GM18517 (cell line): ENCODE data around the gene GUCA1A.
"Not testable (repeated sequence)": the region's sequence is repeated elsewhere in the genome, so short reads cannot be mapped to it uniquely, and the experiment has no call there.

ENCODE experiments used
- ATAC-seq: cut with Tn5 transposase; IDR thresholded peaks from one replicate; pipeline ENCODE4 v1.9.1; 2021; ENCODE audit warnings: mild to moderate bottlenecking, moderate library complexity; ENCODE audit not compliant: unreplicated experiment

GUCA1A gene

DNA sequence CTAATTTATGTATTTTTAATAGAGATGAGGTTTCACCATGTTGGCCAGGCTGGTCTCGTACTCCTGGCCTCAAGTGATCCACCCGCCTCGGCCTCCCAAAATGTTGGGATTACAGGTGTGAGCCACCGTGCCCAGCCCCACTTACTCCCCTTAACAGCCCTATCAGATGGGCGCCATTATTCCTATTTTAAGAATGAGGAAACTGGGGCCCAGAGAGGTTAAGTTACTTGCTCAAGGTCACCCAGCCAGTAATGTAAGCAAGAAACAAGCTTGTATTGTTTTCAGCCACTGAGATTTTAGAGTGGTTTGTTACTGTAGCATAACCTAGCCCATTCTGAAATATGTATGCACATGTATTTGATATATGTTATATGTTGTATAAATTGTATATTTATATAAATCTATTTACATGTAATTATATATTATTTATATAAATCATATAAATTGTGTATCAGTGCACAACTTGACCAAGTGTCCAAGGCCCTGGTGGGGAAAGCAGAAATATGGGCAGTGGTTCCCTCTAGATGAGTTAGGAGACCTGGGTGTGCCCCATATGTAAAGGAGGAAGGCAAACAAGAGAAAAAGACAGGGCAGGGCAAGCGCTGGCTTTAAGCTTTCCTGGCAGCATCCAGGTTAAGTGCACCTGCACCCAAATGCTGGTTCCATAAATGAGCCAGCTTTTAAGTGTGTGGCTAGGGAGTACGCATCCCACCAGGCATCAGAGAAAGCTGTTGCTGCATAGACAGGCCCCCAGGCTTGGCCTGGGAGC lies 1.2 kb upstream of the GUCA1A start:
- no peak for ATAC-seq

DNA sequence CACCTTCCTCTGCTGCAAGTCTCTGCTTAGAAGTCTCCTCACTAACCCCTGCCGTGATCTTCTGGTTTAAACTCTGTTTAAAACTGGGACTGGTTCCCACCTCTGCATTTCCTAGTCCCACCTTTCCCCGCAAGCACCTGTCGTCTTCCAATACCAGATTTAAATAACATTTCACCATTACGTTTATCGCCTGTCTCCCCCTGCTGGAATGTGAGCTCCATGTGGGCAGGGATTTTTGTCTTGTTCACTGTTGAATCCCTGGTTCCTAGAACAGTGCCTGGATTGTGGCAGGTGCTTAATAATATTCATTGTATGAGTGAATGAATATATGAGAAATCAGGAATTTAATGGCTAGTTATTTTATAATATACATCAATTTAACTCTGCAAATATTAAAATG lies 2.7 kb downstream of the GUCA1A start:
- ATAC-seq = no peak

GRCh38 chr6:42176981-42177380 lies 3.8 kb downstream of the GUCA1A start:
- no peak for ATAC-seq

DNA sequence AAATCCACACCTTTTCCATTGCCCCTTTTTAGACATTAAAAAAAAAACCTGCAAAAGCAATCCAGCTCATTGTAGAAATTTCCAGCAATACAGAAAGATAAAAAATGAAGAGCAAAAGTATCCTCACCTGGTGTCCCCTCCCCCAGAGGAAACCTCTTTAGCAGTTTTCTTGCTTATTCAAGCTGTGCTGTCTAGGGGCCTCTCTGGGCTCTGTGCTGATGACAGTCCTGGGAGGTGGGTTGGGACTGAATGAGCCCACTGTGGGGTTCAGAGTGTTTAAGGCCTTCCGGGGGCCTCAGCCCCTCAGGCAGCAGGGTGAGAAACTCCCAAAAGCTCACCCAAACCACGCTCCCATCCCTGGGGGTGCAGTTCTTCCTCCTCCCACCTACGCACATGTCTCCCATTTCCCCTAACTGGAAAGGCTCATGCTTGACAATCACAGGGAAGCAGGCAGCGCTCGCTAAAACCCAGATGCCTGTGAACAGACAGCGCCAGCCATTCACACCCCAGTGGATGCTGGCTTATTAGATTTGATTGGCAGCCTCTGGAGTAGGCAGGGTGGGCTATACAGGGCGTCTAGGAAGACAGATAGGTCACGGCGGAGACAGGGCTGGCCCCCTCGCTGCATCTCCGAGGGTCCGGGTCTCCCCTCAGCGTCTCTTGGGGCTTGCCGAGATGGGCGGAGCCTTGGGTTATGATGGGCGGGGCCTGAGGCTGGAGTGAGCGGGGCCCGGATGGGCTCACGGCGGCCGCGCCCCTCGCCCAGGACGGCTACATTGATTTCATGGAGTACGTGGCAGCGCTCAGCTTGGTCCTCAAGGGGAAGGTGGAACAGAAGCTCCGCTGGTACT lies 4.6 kb downstream of the GUCA1A start:
- ATAC-seq = no peak

- no peak for ATAC-seq
Observed at GRCh38 chr6:42179261-42179944, 6.2 kb downstream of the GUCA1A start.

GRCh38 chr6:42179945-42180313 lies 6.8 kb downstream of the GUCA1A start:
- no peak for ATAC-seq

DNA sequence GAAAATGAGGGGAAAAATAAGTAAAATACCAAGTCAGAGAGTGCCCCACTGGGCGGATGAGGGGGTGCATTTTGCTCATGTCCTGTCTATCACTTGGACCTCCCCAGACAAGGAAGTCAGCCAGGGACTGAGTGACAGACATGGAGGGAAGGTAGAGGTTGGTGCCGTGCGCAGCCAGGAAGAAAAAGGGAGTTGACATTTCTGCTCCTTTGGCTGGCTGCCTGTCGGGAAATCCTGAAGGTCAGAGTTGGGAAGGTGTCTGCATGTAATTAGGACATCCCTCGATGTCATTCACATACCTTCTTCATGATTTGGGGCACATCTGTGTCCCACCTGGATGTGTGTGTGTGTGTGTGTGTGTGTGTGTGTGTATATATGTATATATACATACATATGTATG lies 8.9 kb downstream of the GUCA1A start:
- ATAC-seq = no peak

DNA sequence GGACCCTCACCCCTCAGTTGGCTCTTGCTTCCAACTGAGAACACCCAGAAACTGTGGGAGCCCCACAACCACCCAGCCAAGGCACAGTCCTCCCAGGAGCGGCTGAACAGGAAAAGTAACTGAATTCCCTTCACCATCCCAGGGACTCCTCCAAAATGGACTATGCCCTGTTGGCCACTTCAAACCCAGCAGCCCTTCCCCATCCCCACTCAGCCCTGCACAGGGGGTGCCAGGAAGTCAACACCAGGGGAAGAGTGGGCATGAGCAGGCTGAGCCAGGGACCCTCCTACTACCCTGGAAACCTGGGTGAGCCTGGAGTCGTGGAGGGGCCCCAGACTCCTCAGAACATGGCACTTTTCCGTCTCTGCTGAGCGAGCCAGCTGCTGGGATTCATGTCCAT lies 11.3 kb downstream of the GUCA1A start:
- no peak for ATAC-seq

GRCh38 chr6:42185597-42185996 lies 12.4 kb downstream of the GUCA1A start:
- ATAC-seq = no peak

DNA sequence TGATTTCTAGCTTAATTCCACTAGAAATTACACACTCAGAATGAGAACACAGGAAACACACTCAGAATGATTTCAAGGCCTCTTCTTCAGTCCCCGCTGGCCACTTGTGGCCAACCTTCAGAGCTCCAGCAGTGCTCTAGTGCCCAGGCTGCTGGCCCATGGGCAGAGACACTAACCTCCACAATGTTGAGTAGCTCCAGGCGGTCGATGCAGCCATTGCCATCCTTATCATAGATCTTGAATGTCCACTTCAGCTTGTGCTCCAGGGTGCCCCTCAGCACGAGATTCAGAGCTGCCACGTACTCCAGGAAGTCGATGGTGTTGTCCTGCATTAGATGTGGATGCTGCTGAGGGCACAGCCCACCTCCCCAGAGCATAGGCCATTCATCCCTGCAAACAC lies 15.2 kb downstream of the GUCA1A start:
- ATAC-seq = no peak

DNA sequence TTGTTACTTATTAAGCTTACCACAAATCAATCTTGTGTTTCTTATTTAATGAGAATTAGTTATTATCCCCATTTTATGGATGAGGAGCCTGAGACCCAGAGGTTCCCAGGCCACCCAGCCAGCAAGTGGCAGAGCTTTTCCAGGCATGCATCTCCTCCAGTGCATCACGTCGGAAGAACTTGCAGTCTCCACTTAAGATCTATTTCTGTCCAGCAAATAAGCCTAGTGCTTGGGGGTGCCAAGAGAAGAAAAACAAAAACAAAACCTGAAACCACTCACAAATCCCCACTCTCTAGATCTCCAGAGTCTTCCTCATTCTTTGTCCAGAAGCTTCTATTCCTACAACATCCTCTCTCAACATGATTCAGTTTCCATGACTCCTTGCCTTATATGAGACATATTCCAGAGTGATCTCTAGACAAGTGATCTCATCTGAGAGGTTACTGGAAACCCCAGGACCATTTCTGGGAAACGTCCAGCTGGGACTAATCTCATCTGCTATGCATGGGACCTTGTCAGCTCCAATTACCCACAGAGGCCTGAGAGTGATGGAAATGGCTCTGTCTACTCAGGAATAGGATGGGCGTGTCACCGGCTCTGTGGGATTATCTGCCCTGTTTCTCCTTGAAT lies 17.5 kb downstream of the GUCA1A start:
- no peak for ATAC-seq

DNA sequence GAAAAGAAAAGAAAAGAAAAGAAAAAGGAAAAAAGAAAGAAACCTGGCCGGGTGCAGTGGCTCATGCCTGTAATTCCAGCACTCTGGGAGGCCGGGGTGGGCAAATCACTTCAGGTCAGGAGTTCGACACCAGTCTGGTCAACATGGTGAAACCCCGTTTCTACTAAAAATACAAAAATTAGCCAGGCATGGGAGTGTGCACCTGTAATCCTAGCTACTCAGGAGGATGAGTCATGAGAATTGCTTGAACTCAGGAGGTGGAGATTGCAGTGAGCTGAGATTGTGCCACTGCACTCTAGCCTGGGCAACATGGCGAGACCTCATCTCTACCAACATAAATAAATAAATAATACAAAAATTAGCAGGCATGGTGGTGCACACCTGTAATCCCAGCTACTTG lies 19.2 kb downstream of the GUCA1A start:
- ATAC-seq = not testable (repeated sequence)

- ATAC-seq = no peak
Observed at GRCh38 chr6:42193491-42193894, 20.3 kb downstream of the GUCA1A start.

- ATAC-seq = no peak
Observed at GRCh38 chr6:42194056-42194455, 20.9 kb downstream of the GUCA1A start.

- no peak for ATAC-seq
Observed at GRCh38 chr6:42195415-42195814, 22.3 kb downstream of the GUCA1A start.

DNA sequence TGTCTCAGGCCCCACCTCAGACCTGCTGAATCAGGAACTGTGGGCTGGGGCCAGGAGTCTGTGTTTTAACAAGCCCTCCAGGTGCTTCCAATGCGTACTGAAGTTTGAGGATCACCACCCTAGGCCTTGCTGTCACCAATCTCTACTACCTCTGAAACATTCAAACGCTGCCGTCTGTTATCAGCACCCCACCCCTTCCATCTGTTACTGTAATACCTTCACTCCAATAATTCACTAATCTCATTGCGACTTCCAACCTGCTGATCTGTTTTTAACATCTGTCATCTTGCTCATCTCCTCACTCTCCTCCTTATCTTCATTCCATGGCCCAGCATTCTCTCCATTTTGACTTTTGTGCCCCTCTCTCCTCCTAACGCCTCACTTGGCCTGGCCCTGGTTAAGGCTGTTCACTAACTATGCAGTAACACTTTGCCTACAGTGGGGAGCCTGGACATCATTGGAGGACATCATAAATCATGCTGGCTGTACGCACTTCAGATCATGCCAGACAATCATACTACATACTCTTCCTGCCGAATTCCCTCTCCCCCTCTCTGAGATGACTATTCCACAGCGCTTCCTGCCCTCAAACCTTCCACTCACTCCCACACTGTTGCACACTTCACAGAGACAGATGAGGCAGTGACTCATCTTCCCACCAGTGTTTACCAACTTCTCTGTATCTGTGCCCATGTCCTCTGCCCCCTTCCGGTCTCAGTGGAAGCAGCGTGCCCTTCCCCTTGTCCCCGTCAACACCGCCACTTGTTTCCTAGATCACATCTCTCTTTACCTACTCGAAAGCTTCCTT lies 24.6 kb downstream of the GUCA1A start:
- ATAC-seq = no peak

DNA sequence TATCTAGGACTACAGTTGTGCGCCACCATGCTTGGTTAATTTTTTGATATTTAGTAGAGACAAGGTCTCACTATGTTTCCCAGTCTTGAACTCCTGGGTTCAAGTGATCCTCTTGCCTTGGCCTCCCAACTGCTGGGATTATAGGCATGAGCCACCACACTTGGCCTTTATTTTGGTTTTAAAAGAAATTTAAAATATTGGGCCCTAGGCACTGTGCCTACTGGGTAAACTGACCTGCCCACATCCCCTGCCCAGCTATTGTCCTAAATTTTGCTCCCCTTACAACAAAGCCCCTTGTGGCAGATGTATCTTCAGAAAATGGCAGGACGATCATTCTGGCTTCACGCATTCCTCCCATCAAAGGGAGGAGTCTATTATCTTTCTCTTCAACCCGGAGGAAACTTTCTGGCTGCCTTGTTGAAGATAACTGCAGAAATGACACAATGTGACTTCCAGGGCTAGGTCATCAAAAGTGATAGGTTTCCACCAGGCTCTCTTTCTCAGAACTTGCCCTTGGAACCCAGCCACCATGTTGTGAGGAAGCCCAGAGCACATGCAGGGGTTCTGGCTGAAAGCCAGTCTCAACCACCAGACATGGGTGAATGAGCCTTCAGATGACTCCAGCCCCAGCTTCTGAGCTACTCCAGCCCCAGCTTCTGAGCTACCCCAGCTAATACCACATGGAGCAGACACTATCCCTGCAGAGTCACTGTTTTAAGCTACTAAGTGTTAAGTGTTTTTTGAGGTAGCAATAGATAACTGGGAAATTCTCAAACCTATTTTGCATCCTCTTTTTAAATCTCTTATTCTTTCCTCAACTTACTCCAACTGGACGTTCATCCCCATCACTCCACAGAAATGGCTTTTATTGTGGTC lies 26.2 kb downstream of the GUCA1A start:
- no peak for ATAC-seq

GRCh38 chr6:42200035-42200434 lies 26.9 kb downstream of the GUCA1A start:
- ATAC-seq = no peak

GRCh38 chr6:42201382-42201781 lies 28.2 kb downstream of the GUCA1A start:
- ATAC-seq = no peak
